ENCODE data around the gene NR1D1. TPM values are rescaled to one million over a fixed set of nuclear protein-coding genes. Genes with fewer than 3 reads are reported as not detected.

The NR1D1 gene
- total RNA-seq, 1 experiment from 2014 or later: 8.8 TPM

GRCh38 chr17:40069751-40070708, 30.4 kb downstream of the NR1D1 start:
- ChIA-PET POLR2A (interaction anchor here (0.7 kb wide), 1 partner anchor 16 kb away, joined by 26 read pairs; no protein-coding TSS in a partner anchor), CTCF (interaction anchor here (0.7 to 1.3 kb wide), 2 partner anchors 40 to 43 kb away, joined by 3 to 4 read pairs; no protein-coding TSS in a partner anchor)
- in situ Hi-C loops (cut with HindIII; ENCODE audit: low pct_unique_long_range_greater_than_20kb, low sequenced_read_pairs): no loop called here
- H3K27ac ChIP-seq (ENCODE audit: low read length): peak overlapping the region; percentile 85
- DNase-seq (ENCODE audit: low read depth, low spot score): no peak
- TF ChIP-seq CTCF (IDR thresholded peaks at IDR 0.05) (peak; percentile 66; the same call in 1 of the 2 replicates), REST (IDR thresholded peaks at IDR 0.05; ENCODE audit: insufficient read depth in 1 of 2, low read depth in 2 of 2, low read length in 1 of 2) (no peak), SIN3A (IDR thresholded peaks at IDR 0.05; ENCODE audit: borderline replicate concordance, insufficient read depth, low read depth, low read length) (no peak), TCF7L2 (IDR thresholded peaks at IDR 0.05; ENCODE audit: low read depth, low read length) (peak; percentile 79; the same call in 1 of the 2 replicates), POLR2AphosphoS5 (IDR thresholded peaks at IDR 0.05; ENCODE audit: low read depth, low read length) (no peak)
- H3K36me3 ChIP-seq (ENCODE audit: control insufficient read depth, insufficient read depth, low read length): no peaks in the 10 kb centered on the region
- ATAC-seq: peak; percentile 42
- H3K9me3 ChIP-seq (ENCODE audit: control insufficient read depth, insufficient read depth, low read depth, low read length): no peaks in the 10 kb centered on the region
- no peaks in the 10 kb centered on the region for H3K27me3 ChIP-seq (ENCODE audit: control insufficient read depth, insufficient read depth, low read length)
- BruUV-seq (replicated peaks): no TSS peak
- intact Hi-C loops (cut with micrococcal nuclease; ENCODE audit: unreplicated experiment): no loop called here
- H3K4me3 ChIP-seq (ENCODE audit: low read depth in 2 of 2, low read length in 2 of 2): peak overlapping the region in 1 of 2 experiments; percentile 52; a peak in 1 of 4 replicates
- H3K4me1 ChIP-seq (ENCODE audit: control insufficient read depth, insufficient read depth, low read length): peaks cover 69% of the 10 kb centered on the region

- peaks cover 71% of the 10 kb centered on the region for H3K4me1 ChIP-seq (ENCODE audit: control insufficient read depth, insufficient read depth, low read length)
- no TSS peak for BruUV-seq (replicated peaks)
- intact Hi-C loops (cut with micrococcal nuclease; ENCODE audit: unreplicated experiment): no loop called here
- peak overlapping the region; percentile 78 for H3K27ac ChIP-seq (ENCODE audit: low read length)
- TF ChIP-seq TCF7L2 (IDR thresholded peaks at IDR 0.05; ENCODE audit: low read depth, low read length) (no peak), POLR2AphosphoS5 (IDR thresholded peaks at IDR 0.05; ENCODE audit: low read depth, low read length) (no peak), REST (IDR thresholded peaks at IDR 0.05; ENCODE audit: insufficient read depth in 1 of 2, low read depth in 2 of 2, low read length in 1 of 2) (no peak), CTCF (IDR thresholded peaks at IDR 0.05) (no peak), SIN3A (IDR thresholded peaks at IDR 0.05; ENCODE audit: borderline replicate concordance, insufficient read depth, low read depth, low read length) (no peak)
- ChIA-PET CTCF (no interaction called here), POLR2A (interaction anchor here (0.6 to 0.7 kb wide), 2 partner anchors 17 to 25 kb away, joined by 3 to 26 read pairs; no protein-coding TSS in a partner anchor)
- DNase-seq (ENCODE audit: low read depth, low spot score) (no peak), ATAC-seq (peak; percentile 37; the same call in 1 of the 2 replicates)
- H3K36me3 ChIP-seq (ENCODE audit: control insufficient read depth, insufficient read depth, low read length): no peaks in the 10 kb centered on the region
- H3K27me3 ChIP-seq (ENCODE audit: control insufficient read depth, insufficient read depth, low read length): no peaks in the 10 kb centered on the region
- no peaks in the 10 kb centered on the region for H3K9me3 ChIP-seq (ENCODE audit: control insufficient read depth, insufficient read depth, low read depth, low read length)
- H3K4me3 ChIP-seq (ENCODE audit: low read depth in 2 of 2, low read length in 2 of 2): peak overlapping the region; percentile 22 to 52
- in situ Hi-C loops (cut with HindIII; ENCODE audit: low pct_unique_long_range_greater_than_20kb, low sequenced_read_pairs): no loop called here
Observed at GRCh38 chr17:40068917-40069750, 31.3 kb downstream of the NR1D1 start.
